DMS79 (cell line): ENCODE data around the gene RIC8A.
"Not testable (repeated sequence)": the region's sequence is repeated elsewhere in the genome, so short reads cannot be mapped to it uniquely, and the experiment has no call there.

Experiments used
- DNase-seq: peaks from one replicate; lab custom pipeline; 2025; lab: John Stamatoyannopoulos, UW

RIC8A gene

GRCh38 chr11:218815-219593, 11.5 kb downstream of the RIC8A start:
- no peak for DNase-seq

- not testable (repeated sequence) for DNase-seq
Measured at GRCh38 chr11:220641-221215, 13.2 kb downstream of the RIC8A start.

GRCh38 chr11:221539-221938, 14.0 kb downstream of the RIC8A start:
- no peak for DNase-seq

GRCh38 chr11:221998-222789, 14.7 kb downstream of the RIC8A start:
- DNase-seq = no peak

GRCh38 chr11:223026-223789, 15.7 kb downstream of the RIC8A start:
- no peak for DNase-seq

- DNase-seq = no peak
Measured at GRCh38 chr11:223884-224283, 16.4 kb downstream of the RIC8A start.

- no peak for DNase-seq
Measured at GRCh38 chr11:224424-224823, 16.9 kb downstream of the RIC8A start.

- peak; percentile 7 for DNase-seq
Measured at GRCh38 chr11:225734-226453, 18.4 kb downstream of the RIC8A start.

GRCh38 chr11:227824-228379, 20.4 kb downstream of the RIC8A start:
- no peak for DNase-seq

- DNase-seq = no peak
Measured at GRCh38 chr11:230431-230830, 22.9 kb downstream of the RIC8A start.

GRCh38 chr11:232783-233565, 25.5 kb downstream of the RIC8A start:
- no peak for DNase-seq

GRCh38 chr11:235180-235579, 27.7 kb downstream of the RIC8A start:
- DNase-seq = no peak

- DNase-seq = no peak
Measured at GRCh38 chr11:235609-235996, 28.1 kb downstream of the RIC8A start.

GRCh38 chr11:235997-236773, 28.7 kb downstream of the RIC8A start, which contains the start of gene SIRT3:
TSS of gene SIRT3 (minus strand) at chr11:236342. CDS start at chr11:236328, 14 bp downstream.
- peak; percentile 27 for DNase-seq

GRCh38 chr11:236774-237767, 29.6 kb downstream of the RIC8A start, which contains the start of gene PSMD13:
TSS of gene PSMD13 (plus strand) at chr11:236976. CDS start at chr11:237050, 74 bp downstream.
- peak; percentile 28 for DNase-seq

- not testable (repeated sequence) for DNase-seq
Measured at GRCh38 chr11:238346-238745, 30.8 kb downstream of the RIC8A start.

- no peak for DNase-seq
Measured at GRCh38 chr11:240315-240714, 32.8 kb downstream of the RIC8A start.

- DNase-seq = no peak
Measured at GRCh38 chr11:241634-242033, 34.1 kb downstream of the RIC8A start.
